Caco-2 (cell line): ENCODE data around the gene HAO1. TPM values are rescaled to one million over a fixed set of nuclear protein-coding genes. Genes with fewer than 3 reads are reported as not detected.

Source experiments
- BruUV-seq: library from RNA; stranded (reverse); fragments of 400-500 nt; replicated peaks from 2 replicates; lab custom pipeline; 2021; lab: Mats Ljungman, UMichigan
- CTCF ChIA-PET: fragments of 300-600 bp; sonication (Branson Sonifier 250); formaldehyde crosslinking; loops from one replicate; lab custom pipeline; 2022; ENCODE audit warnings: antibody characterized with exemption; lab: Charles Lee
- POLR2A ChIA-PET: fragments of 300-600 bp; sonication (Branson Sonifier 250); formaldehyde crosslinking; loops from one replicate; lab custom pipeline; 2022; ENCODE audit warnings: antibody characterized with exemption; lab: Charles Lee
- DNase-seq, 2 experiments: peaks; one replicate each; pipeline versions ENCODE4 v3.0.0 to v3.0.0-alpha.2; 2020 to 2022
- H3K27me3 ChIP-seq: replicated peaks from 2 replicates; pipeline ENCODE4 v1.6.0; 2011; ENCODE audit warnings: low read length; ENCODE audit not compliant: control insufficient read depth, insufficient read depth
- H3K36me3 ChIP-seq: 2 replicates; pipeline ENCODE4 v1.5.1; 2011; ENCODE audit warnings: low read length; ENCODE audit not compliant: control insufficient read depth, insufficient read depth
- H3K4me1 ChIP-seq: fragments of 250-450 bp; sonication (Bioruptor Pico); 2 replicates; pipeline ENCODE4 v1.5.1; 2020; ENCODE audit warnings: mild to moderate bottlenecking
- H3K4me3 ChIP-seq: 2 replicates; pipeline ENCODE4 v1.5.1; 2011; ENCODE audit warnings: low read depth, mild to moderate bottlenecking, control low read depth, low read length
- H3K9me3 ChIP-seq: fragments of 250-450 bp; sonication (Bioruptor Pico); 2 replicates; pipeline ENCODE4 v1.5.1; 2020; ENCODE audit warnings: mild to moderate bottlenecking, moderate library complexity
- H3K27ac Mint-ChIP-seq: one replicate; pipeline ENCODE4 v1.8.0; 2022; ENCODE audit warnings: mixed read lengths; ENCODE audit not compliant: unreplicated experiment
- H3K27me3 Mint-ChIP-seq: one replicate; pipeline ENCODE4 v1.8.0; 2022; ENCODE audit warnings: mixed read lengths; ENCODE audit not compliant: insufficient read depth, unreplicated experiment
- H3K36me3 Mint-ChIP-seq: one replicate; pipeline ENCODE4 v1.8.0; 2022; ENCODE audit warnings: mild to moderate bottlenecking, mixed read lengths; ENCODE audit not compliant: insufficient read depth, unreplicated experiment
- H3K4me1 Mint-ChIP-seq: one replicate; pipeline ENCODE4 v1.8.0; 2022; ENCODE audit warnings: low read depth, mixed read lengths; ENCODE audit not compliant: unreplicated experiment
- H3K4me3 Mint-ChIP-seq: one replicate; pipeline ENCODE4 v1.8.0; 2022; ENCODE audit warnings: mild to moderate bottlenecking, moderate library complexity, mixed read lengths; ENCODE audit not compliant: unreplicated experiment
- H3K9me3 Mint-ChIP-seq: one replicate; pipeline ENCODE4 v1.8.0; 2022; ENCODE audit warnings: mixed read lengths; ENCODE audit not compliant: unreplicated experiment
- CTCF ChIP-seq, 2 experiments: fragments of 200-600 bp in 1 of 2; IDR thresholded peaks; 1 replicate in 1 of 2; 2 replicates in 1 of 2; pipeline versions ENCODE4 v1.5.1 to v1.8.0; 2011 to 2022; ENCODE audit warnings: antibody characterized with exemption in 1 of 2, control low read depth in 1 of 2, inconsistent platforms in 1 of 2, low read depth in 1 of 2, low read length in 1 of 2, mild to moderate bottlenecking in 1 of 2, moderate library complexity in 1 of 2; ENCODE audit not compliant: insufficient read depth in 1 of 2, severe bottlenecking in 1 of 2, unreplicated experiment in 1 of 2
- intact Hi-C: fragments of 100-400 bp; cut with micrococcal nuclease; formaldehyde crosslinking; loops from one replicate; pipeline ENCODE4 v1.10.0; 2022; ENCODE audit not compliant: unreplicated experiment
- total RNA-seq: library from RNA; stranded (reverse); gene quantifications from 2 replicates; pipeline ENCODE4 v1.2.3, GENCODE V29; 2022

HAO1 gene
- total RNA-seq, 1 experiment from 2014 or later = not detected

- Mint-ChIP-seq H3K36me3 (no peaks in the 10 kb centered on the region), H3K4me3 (no peak overlapping the region), H3K27me3 (peaks cover 3% of the 10 kb centered on the region), H3K27ac (no peak overlapping the region), H3K9me3 (no peaks in the 10 kb centered on the region), H3K4me1 (no peaks in the 10 kb centered on the region)
- ChIA-PET CTCF (interaction anchor here (0.6 kb wide), 1 partner anchor 834 kb away, joined by 11 read pairs; no protein-coding TSS in a partner anchor), POLR2A (no interaction called here)
- no peak for DNase-seq
- Histone ChIP-seq H3K27me3 (no peaks in the 10 kb centered on the region), H3K4me1 (peaks cover 10% of the 10 kb centered on the region), H3K4me3 (no peak overlapping the region), H3K9me3 (no peaks in the 10 kb centered on the region), H3K36me3 (no peaks in the 10 kb centered on the region)
- TF ChIP-seq CTCF (IDR thresholded peaks at IDR 0.05; ENCODE audit: insufficient read depth in 1 of 2, low read depth in 1 of 2, low read length in 1 of 2, severe bottlenecking in 1 of 2, unreplicated experiment in 1 of 2) = no peak
- BruUV-seq = no TSS peak
- intact Hi-C loops = no loop called here
Observed at GRCh38 chr20:7977709-7978108, 37.5 kb upstream of the HAO1 start.

DNA sequence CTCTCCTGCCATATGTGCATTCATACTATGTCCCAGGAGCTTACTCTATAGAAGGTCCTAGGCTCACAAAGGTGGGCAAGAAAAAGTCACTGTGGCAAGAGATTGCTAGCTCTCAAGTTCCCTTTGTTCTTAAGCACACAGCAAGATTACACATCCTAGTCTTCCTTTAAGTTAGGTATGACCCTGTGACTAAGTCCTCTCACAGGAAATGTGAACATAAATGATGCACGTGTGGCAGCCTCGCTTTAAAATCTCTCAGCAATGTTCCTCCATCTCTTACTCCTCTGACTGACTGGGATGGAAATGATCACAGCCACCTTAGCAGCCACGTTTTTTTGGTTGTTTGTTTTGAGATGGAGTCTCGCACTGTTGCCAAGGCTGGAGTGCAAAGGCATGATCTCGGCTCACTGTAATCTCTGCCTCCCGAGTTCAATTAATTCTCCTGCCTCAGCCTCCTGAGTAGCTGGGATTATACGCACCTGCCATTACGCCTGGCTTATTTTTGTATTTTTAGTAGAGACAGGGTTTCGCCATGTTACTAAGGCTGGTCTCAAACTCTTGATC, 35.7 kb upstream of the HAO1 start:
- intact Hi-C loops = no loop called here
- Mint-ChIP-seq H3K9me3 (no peaks in the 10 kb centered on the region), H3K36me3 (no peaks in the 10 kb centered on the region), H3K27ac (no peak overlapping the region), H3K4me3 (no peak overlapping the region), H3K4me1 (no peaks in the 10 kb centered on the region), H3K27me3 (peaks cover 4% of the 10 kb centered on the region)
- H3K9me3 ChIP-seq = no peaks in the 10 kb centered on the region
- TF ChIP-seq CTCF (IDR thresholded peaks at IDR 0.05; ENCODE audit: insufficient read depth in 1 of 2, low read depth in 1 of 2, low read length in 1 of 2, severe bottlenecking in 1 of 2, unreplicated experiment in 1 of 2) = no peak
- peaks cover 3% of the 10 kb centered on the region; the same call in 1 of the 2 replicates for H3K4me1 ChIP-seq
- H3K4me3 ChIP-seq = no peak overlapping the region
- POLR2A ChIA-PET = no interaction called here
- CTCF ChIA-PET = no interaction called here
- BruUV-seq = no TSS peak
- no peaks in the 10 kb centered on the region for H3K36me3 ChIP-seq
- H3K27me3 ChIP-seq = no peaks in the 10 kb centered on the region
- DNase-seq = no peak

- ChIA-PET POLR2A (no interaction called here), CTCF (no interaction called here)
- H3K27me3 Mint-ChIP-seq = peaks cover 7% of the 10 kb centered on the region
- Histone ChIP-seq H3K27me3 (no peaks in the 10 kb centered on the region), H3K9me3 (no peaks in the 10 kb centered on the region), H3K4me3 (no peak overlapping the region), H3K4me1 (no peaks in the 10 kb centered on the region), H3K36me3 (no peaks in the 10 kb centered on the region)
- H3K27ac Mint-ChIP-seq = no peak overlapping the region
- intact Hi-C loops = no loop called here
- no peak for DNase-seq
- no peak overlapping the region for H3K4me3 Mint-ChIP-seq
- H3K4me1 Mint-ChIP-seq = no peaks in the 10 kb centered on the region
- no peak for TF ChIP-seq CTCF (IDR thresholded peaks at IDR 0.05; ENCODE audit: insufficient read depth in 1 of 2, low read depth in 1 of 2, low read length in 1 of 2, severe bottlenecking in 1 of 2, unreplicated experiment in 1 of 2)
- no peaks in the 10 kb centered on the region for H3K9me3 Mint-ChIP-seq
- H3K36me3 Mint-ChIP-seq = no peaks in the 10 kb centered on the region
- no TSS peak for BruUV-seq
Observed at GRCh38 chr20:7974785-7975435, 34.7 kb upstream of the HAO1 start.
